Hepatocyte (in vitro differentiated cells): ENCODE measurements around the gene LRRIQ3.

ENCODE experiments used
- CTCF ChIP-seq: fragments of 200-600 bp; sonication (generic); IDR thresholded peaks from 2 replicates; pipeline ENCODE4 v1.5.1; 2016; ENCODE audit warnings: antibody characterized with exemption, mild to moderate bottlenecking; ENCODE audit not compliant: poor library complexity
- EZH2phosphoT487 ChIP-seq: fragments of 200-600 bp; sonication (generic); IDR thresholded peaks from one replicate; pipeline ENCODE4 v1.6.1; 2018; ENCODE audit warnings: antibody characterized with exemption, mild to moderate bottlenecking, low read depth, moderate library complexity; ENCODE audit not compliant: unreplicated experiment, severe bottlenecking

DNA sequence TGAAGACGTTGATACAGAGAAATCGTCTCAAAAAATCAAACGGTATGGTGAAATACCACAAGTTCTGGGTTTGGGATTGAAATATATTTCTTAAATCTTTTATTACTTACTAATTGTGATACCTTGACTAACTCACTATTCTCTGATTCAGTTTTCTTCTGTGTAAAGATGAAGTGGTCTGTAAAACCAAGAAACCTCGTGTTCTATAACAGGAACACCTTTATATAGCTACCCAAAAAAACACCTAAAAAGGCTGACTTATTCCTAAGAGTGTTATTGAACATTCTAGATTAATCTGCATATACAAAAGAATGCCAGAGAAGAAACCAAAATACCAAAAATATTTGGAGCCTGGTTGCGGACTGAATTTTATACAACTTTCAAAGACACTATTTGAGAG lies 721 bp downstream of the LRRIQ3 start:
- no peak for TF ChIP-seq CTCF
- TF ChIP-seq EZH2phosphoT487, result no peak
